DND-41 (cell line): Measurements from ENCODE around the gene STK4.

Experiments
- ATAC-seq: fragments of 200-7000 bp; cut with Tn5 transposase; 3 replicates; pipeline ENCODE4 v1.9.1; 2021; ENCODE audit warnings: low read depth; ENCODE audit not compliant: insufficient read depth
- DNase-seq: peaks from one replicate; pipeline ENCODE4 v3.0.0-alpha.2; 2020
- H2AFZ ChIP-seq: 2 replicates; pipeline ENCODE4 v1.6.0; 2012; ENCODE audit warnings: low read depth, low read length
- H3K27ac ChIP-seq: 2 replicates; pipeline ENCODE4 v1.5.1; 2012; ENCODE audit warnings: low read length, inconsistent platforms
- H3K27me3 ChIP-seq: fragments of 200-600 bp; sonication (generic); 2 replicates; pipeline ENCODE4 v1.6.0; 2012; ENCODE audit warnings: low read length, mild to moderate bottlenecking, inconsistent platforms; ENCODE audit not compliant: insufficient read depth, poor library complexity
- H3K36me3 ChIP-seq: 2 replicates; pipeline ENCODE4 v1.5.1; 2012; ENCODE audit warnings: low read length, inconsistent platforms; ENCODE audit not compliant: insufficient read depth
- H3K4me1 ChIP-seq: 2 replicates; pipeline ENCODE4 v1.5.1; 2012; ENCODE audit warnings: mild to moderate bottlenecking, low read length; ENCODE audit not compliant: insufficient read depth
- H3K4me2 ChIP-seq: 2 replicates; pipeline ENCODE4 v1.6.0; 2012; ENCODE audit warnings: mild to moderate bottlenecking, moderate library complexity, low read length, inconsistent platforms; ENCODE audit not compliant: insufficient read depth
- H3K4me3 ChIP-seq, 2 experiments: fragments of 200-600 bp in 1 of 2; shearing (Covaris generic) in 1 of 2; 2 replicates each; pipeline ENCODE4 v1.5.1; 2012 to 2016; ENCODE audit warnings: inconsistent platforms in 2 of 2, low read length in 2 of 2, mild to moderate bottlenecking in 2 of 2, low read depth in 1 of 2, moderate library complexity in 1 of 2
- H3K79me2 ChIP-seq: 2 replicates; pipeline ENCODE4 v1.6.0; 2012; ENCODE audit warnings: low read length, inconsistent platforms; ENCODE audit not compliant: insufficient read depth
- H3K9ac ChIP-seq: 2 replicates; pipeline ENCODE4 v1.6.0; 2012; ENCODE audit warnings: low read depth, mild to moderate bottlenecking, inconsistent platforms, low read length, moderate library complexity
- H3K9me3 ChIP-seq: 2 replicates; pipeline ENCODE4 v1.5.1; 2012; ENCODE audit warnings: low read length, moderate library complexity, mild to moderate bottlenecking, inconsistent platforms; ENCODE audit not compliant: insufficient read depth, severe bottlenecking
- H4K20me1 ChIP-seq: 2 replicates; pipeline ENCODE4 v1.6.0; 2012; ENCODE audit warnings: low read length; ENCODE audit not compliant: insufficient read depth
- CTCF ChIP-seq: IDR thresholded peaks from 2 replicates; pipeline ENCODE4 v1.5.1; 2012; ENCODE audit warnings: borderline replicate concordance, low read length, moderate library complexity, mild to moderate bottlenecking; ENCODE audit not compliant: poor library complexity, severe bottlenecking; ENCODE audit errors: extremely low read depth
- EZH2 ChIP-seq: IDR thresholded peaks from 3 replicates; pipeline ENCODE4 v1.6.1; 2012; ENCODE audit warnings: borderline replicate concordance, low read depth, mild to moderate bottlenecking, moderate library complexity, low read length, inconsistent platforms; ENCODE audit not compliant: severe bottlenecking

Gene STK4

GRCh38 chr20:44918342-44918741, 48.0 kb upstream of the STK4 start:
- Histone ChIP-seq H3K9me3 (no peaks in the 10 kb centered on the region), H3K9ac (no peak overlapping the region), H3K4me3 (no peak overlapping the region), H3K27ac (no peak overlapping the region), H3K36me3 (peaks cover 49% of the 10 kb centered on the region), H3K4me1 (no peaks in the 10 kb centered on the region), H3K4me2 (no peak overlapping the region), H2AFZ (no peak overlapping the region), H3K27me3 (no peaks in the 10 kb centered on the region), H4K20me1 (no peaks in the 10 kb centered on the region), H3K79me2 (no peaks in the 10 kb centered on the region)
- DNase-seq (no peak), ATAC-seq (no peak)
- TF ChIP-seq CTCF, result no peak
- no peak for TF ChIP-seq EZH2

GRCh38 chr20:44918761-44919160, 47.6 kb upstream of the STK4 start:
- Histone ChIP-seq H3K4me1 (no peaks in the 10 kb centered on the region), H3K27me3 (no peaks in the 10 kb centered on the region), H2AFZ (no peak overlapping the region), H3K9ac (no peak overlapping the region), H3K79me2 (no peaks in the 10 kb centered on the region), H3K27ac (no peak overlapping the region), H4K20me1 (no peaks in the 10 kb centered on the region), H3K36me3 (peaks cover 49% of the 10 kb centered on the region), H3K4me2 (no peak overlapping the region), H3K9me3 (no peaks in the 10 kb centered on the region), H3K4me3 (no peak overlapping the region)
- DNase-seq (no peak), ATAC-seq (no peak)
- no peak for TF ChIP-seq CTCF
- TF ChIP-seq EZH2, result no peak

GRCh38 chr20:44921447-44921846, 44.9 kb upstream of the STK4 start:
- no peak overlapping the region for H3K27ac ChIP-seq
- no peaks in the 10 kb centered on the region for H4K20me1 ChIP-seq
- no peak overlapping the region for H3K4me3 ChIP-seq
- H3K4me2 ChIP-seq, result no peak overlapping the region
- ATAC-seq (no peak), DNase-seq (no peak)
- TF ChIP-seq CTCF (no peak), EZH2 (no peak)
- H3K36me3 ChIP-seq, result peaks cover 55% of the 10 kb centered on the region
- H3K4me1 ChIP-seq, result no peaks in the 10 kb centered on the region
- H3K9me3 ChIP-seq, result no peaks in the 10 kb centered on the region
- H3K9ac ChIP-seq, result no peak overlapping the region
- no peak overlapping the region for H2AFZ ChIP-seq
- H3K79me2 ChIP-seq, result no peaks in the 10 kb centered on the region
- H3K27me3 ChIP-seq, result no peaks in the 10 kb centered on the region

GRCh38 chr20:44924541-44924940, 41.8 kb upstream of the STK4 start:
- no peak overlapping the region for H2AFZ ChIP-seq
- no peaks in the 10 kb centered on the region for H3K9me3 ChIP-seq
- no peaks in the 10 kb centered on the region for H3K27me3 ChIP-seq
- peaks cover 39% of the 10 kb centered on the region for H3K36me3 ChIP-seq
- H3K4me1 ChIP-seq, result no peaks in the 10 kb centered on the region
- H4K20me1 ChIP-seq, result no peaks in the 10 kb centered on the region
- no peaks in the 10 kb centered on the region for H3K79me2 ChIP-seq
- no peak overlapping the region for H3K27ac ChIP-seq
- H3K9ac ChIP-seq, result no peak overlapping the region
- TF ChIP-seq EZH2, result no peak
- TF ChIP-seq CTCF, result no peak
- DNase-seq (no peak), ATAC-seq (no peak)
- H3K4me2 ChIP-seq, result no peak overlapping the region
- no peak overlapping the region for H3K4me3 ChIP-seq
